Osteocyte (in vitro differentiated cells): ENCODE results near the gene TAF8. TPM values are rescaled to one million over a fixed set of nuclear protein-coding genes. Genes with fewer than 3 reads are reported as not detected.

ENCODE experiments used
- DNase-seq: peaks from one replicate; pipeline ENCODE4 v3.0.0; 2021; ENCODE audit warnings: mixed read lengths; ENCODE audit not compliant: unreplicated experiment; ENCODE audit errors: extremely low spot score
- H3K27ac Mint-ChIP-seq: one replicate; pipeline ENCODE4 v1.8.0; 2021; ENCODE audit warnings: mild to moderate bottlenecking, mixed read lengths; ENCODE audit not compliant: unreplicated experiment
- H3K27me3 Mint-ChIP-seq: one replicate; pipeline ENCODE4 v1.8.0; 2021; ENCODE audit warnings: mixed read lengths; ENCODE audit not compliant: unreplicated experiment
- H3K36me3 Mint-ChIP-seq: one replicate; pipeline ENCODE4 v1.8.0; 2021; ENCODE audit warnings: mixed read lengths; ENCODE audit not compliant: unreplicated experiment
- H3K4me1 Mint-ChIP-seq: one replicate; pipeline ENCODE4 v1.8.0; 2021; ENCODE audit warnings: mixed read lengths; ENCODE audit not compliant: unreplicated experiment
- H3K4me3 Mint-ChIP-seq: one replicate; pipeline ENCODE4 v1.8.0; 2021; ENCODE audit warnings: mild to moderate bottlenecking, moderate library complexity, mixed read lengths; ENCODE audit not compliant: unreplicated experiment
- H3K9me3 Mint-ChIP-seq: one replicate; pipeline ENCODE4 v1.8.0; 2021; ENCODE audit warnings: mixed read lengths; ENCODE audit not compliant: unreplicated experiment
- total RNA-seq: library from RNA; stranded (reverse); gene quantifications from 2 replicates; pipeline ENCODE4 v1.2.1, GENCODE V29; 2021
- TF ChIP-seq, protein P1 (sequence below): fragments of 200-600 bp; sonication (generic); IDR thresholded peaks from 2 replicates; pipeline ENCODE4 v1.5.0; 2021; ENCODE audit warnings: antibody characterized with exemption, mild to moderate bottlenecking, moderate library complexity

TAF8 gene
- total RNA-seq, 1 donor from 2014 or later: 27.6 TPM

GRCh38 chr6:42075159-42075838, 25.0 kb downstream of the TAF8 start:
- Mint-ChIP-seq H3K4me3 (no peak overlapping the region), H3K36me3 (peaks cover 40% of the 10 kb centered on the region), H3K27me3 (no peaks in the 10 kb centered on the region), H3K9me3 (no peaks in the 10 kb centered on the region), H3K27ac (no peak overlapping the region), H3K4me1 (no peaks in the 10 kb centered on the region)
- TF ChIP-seq, protein P1, sequence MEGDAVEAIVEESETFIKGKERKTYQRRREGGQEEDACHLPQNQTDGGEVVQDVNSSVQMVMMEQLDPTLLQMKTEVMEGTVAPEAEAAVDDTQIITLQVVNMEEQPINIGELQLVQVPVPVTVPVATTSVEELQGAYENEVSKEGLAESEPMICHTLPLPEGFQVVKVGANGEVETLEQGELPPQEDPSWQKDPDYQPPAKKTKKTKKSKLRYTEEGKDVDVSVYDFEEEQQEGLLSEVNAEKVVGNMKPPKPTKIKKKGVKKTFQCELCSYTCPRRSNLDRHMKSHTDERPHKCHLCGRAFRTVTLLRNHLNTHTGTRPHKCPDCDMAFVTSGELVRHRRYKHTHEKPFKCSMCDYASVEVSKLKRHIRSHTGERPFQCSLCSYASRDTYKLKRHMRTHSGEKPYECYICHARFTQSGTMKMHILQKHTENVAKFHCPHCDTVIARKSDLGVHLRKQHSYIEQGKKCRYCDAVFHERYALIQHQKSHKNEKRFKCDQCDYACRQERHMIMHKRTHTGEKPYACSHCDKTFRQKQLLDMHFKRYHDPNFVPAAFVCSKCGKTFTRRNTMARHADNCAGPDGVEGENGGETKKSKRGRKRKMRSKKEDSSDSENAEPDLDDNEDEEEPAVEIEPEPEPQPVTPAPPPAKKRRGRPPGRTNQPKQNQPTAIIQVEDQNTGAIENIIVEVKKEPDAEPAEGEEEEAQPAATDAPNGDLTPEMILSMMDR: peak; percentile 89
- DNase-seq: peak; percentile 92

DNA sequence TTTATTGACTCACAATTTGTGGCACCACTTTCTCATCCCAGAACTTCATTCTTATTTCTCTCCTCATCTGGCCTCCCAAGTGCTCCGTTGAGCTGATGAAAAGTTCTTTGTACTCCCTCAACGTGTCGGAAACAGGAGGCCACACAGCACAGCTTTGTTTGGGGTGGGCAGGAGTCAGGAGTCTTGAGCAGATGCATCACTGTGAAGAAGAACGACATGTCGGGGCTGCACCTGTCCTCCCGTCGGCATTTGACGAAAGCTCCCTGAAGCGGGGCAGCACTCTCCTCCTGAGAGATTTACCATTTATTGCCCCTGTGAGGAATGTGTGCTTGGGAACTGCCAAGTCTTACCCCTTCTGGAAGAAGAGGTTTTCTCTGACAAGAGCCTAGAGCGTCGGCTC, 28.1 kb downstream of the TAF8 start:
- Mint-ChIP-seq H3K27me3 (no peaks in the 10 kb centered on the region), H3K27ac (no peak overlapping the region), H3K9me3 (no peaks in the 10 kb centered on the region), H3K36me3 (peaks cover 37% of the 10 kb centered on the region), H3K4me1 (peaks cover under 1% of the 10 kb centered on the region), H3K4me3 (no peak overlapping the region)
- TF ChIP-seq, protein P1: no peak
- DNase-seq: no peak

DNA sequence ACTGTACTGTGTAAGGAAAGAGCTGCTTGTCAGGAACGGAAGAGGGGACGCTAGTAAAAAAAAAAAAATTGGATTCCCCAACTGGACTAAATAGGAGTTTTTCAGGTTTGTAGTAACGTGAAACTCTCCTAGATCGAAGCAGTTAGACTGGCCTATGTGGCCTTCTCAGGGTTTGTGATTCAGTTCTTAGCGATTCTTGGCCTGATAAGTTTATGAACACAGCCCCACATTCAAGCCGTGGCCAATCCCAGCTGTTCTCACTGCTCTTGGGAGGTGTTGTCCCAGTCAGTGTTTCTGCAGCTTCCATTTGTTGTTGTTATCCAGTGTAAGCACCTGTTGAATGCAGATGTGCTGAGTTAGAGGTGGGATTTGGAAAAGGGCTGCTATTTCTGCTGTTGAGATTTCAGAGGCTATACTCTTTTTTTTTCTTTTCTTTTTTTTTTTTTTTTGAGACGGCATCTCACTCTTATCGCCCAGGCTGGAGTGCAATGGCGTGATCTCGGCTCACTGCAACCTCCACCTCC, 29.7 kb downstream of the TAF8 start:
- H3K9me3 Mint-ChIP-seq: no peaks in the 10 kb centered on the region
- TF ChIP-seq, protein P1: no peak
- H3K36me3 Mint-ChIP-seq: peaks cover 31% of the 10 kb centered on the region
- no peaks in the 10 kb centered on the region for H3K27me3 Mint-ChIP-seq
- H3K4me3 Mint-ChIP-seq: no peak overlapping the region
- peaks cover 2% of the 10 kb centered on the region for H3K4me1 Mint-ChIP-seq
- H3K27ac Mint-ChIP-seq: no peak overlapping the region
- no peak for DNase-seq

DNA sequence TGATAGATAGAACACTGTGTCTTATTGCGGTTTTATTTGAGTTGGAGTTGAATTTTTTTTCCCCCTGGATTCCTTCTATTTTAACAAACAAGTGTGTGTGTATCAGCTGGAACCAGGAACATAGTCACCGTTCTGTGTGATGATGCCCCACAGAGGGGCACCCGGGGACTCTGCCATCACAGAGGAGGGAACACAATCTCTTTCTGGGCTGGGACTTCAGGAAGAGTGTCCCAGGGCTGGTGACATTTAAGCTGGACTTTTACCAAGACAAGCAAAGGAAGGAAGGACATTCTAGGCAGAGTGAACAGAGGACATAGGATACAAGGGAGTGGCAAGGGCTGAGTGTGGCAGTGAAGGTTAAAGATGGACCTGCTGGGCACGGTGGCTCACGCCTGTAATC, 33.2 kb downstream of the TAF8 start:
- no peaks in the 10 kb centered on the region for H3K9me3 Mint-ChIP-seq
- peaks cover 11% of the 10 kb centered on the region for H3K4me1 Mint-ChIP-seq
- H3K27ac Mint-ChIP-seq: no peak overlapping the region
- H3K4me3 Mint-ChIP-seq: no peak overlapping the region
- TF ChIP-seq, protein P1: no peak
- no peak for DNase-seq
- H3K36me3 Mint-ChIP-seq: peaks cover 20% of the 10 kb centered on the region
- no peaks in the 10 kb centered on the region for H3K27me3 Mint-ChIP-seq

DNA sequence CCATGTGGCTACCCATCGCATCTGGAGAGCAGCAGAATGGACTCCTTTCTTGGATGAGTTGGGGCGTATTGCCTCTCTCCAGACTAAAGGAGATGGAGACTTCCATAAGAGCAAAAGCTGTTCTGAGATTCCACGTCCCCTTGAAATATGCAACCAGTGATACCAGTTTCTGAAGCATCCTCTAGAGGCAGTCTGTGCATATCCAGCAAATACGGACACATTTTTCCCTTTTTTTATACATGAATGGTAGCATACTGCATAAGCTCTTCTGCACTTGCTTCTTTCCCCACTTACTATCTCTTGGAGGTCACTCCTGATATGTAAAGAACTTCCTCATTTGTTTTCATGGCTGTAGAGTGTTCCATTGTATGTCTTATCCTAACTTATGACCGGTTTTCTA, 34.6 kb downstream of the TAF8 start:
- H3K27me3 Mint-ChIP-seq: no peaks in the 10 kb centered on the region
- no peak for DNase-seq
- H3K4me3 Mint-ChIP-seq: no peak overlapping the region
- H3K36me3 Mint-ChIP-seq: peaks cover 15% of the 10 kb centered on the region
- no peak overlapping the region for H3K27ac Mint-ChIP-seq
- no peaks in the 10 kb centered on the region for H3K9me3 Mint-ChIP-seq
- TF ChIP-seq, protein P1: no peak
- H3K4me1 Mint-ChIP-seq: peaks cover 15% of the 10 kb centered on the region
